Thyroid gland (tissue), 4 donors: Measurements from ENCODE around the gene SLC47A2.

ENCODE experiments used
- POLR2A ChIP-seq, 2 donors: fragments of 450-650 bp; IDR thresholded peaks; one replicate each; pipeline ENCODE4 v1.6.1; 2017; ENCODE audit warnings: antibody characterized with exemption in 2 of 2, mild to moderate bottlenecking in 2 of 2, moderate library complexity in 1 of 2
- TF ChIP-seq, protein P1 (sequence below), 6 experiments: fragments of 200-600 bp in 3 of 6; fragments of 450-650 bp in 3 of 6; sonication (generic) in 3 of 6; IDR thresholded peaks; one replicate each; pipeline ENCODE4 v1.5.1; 2016 to 2019; ENCODE audit warnings: antibody characterized with exemption in 6 of 6, mild to moderate bottlenecking in 2 of 6, inconsistent platforms in 1 of 6, moderate library complexity in 1 of 6

DNA sequence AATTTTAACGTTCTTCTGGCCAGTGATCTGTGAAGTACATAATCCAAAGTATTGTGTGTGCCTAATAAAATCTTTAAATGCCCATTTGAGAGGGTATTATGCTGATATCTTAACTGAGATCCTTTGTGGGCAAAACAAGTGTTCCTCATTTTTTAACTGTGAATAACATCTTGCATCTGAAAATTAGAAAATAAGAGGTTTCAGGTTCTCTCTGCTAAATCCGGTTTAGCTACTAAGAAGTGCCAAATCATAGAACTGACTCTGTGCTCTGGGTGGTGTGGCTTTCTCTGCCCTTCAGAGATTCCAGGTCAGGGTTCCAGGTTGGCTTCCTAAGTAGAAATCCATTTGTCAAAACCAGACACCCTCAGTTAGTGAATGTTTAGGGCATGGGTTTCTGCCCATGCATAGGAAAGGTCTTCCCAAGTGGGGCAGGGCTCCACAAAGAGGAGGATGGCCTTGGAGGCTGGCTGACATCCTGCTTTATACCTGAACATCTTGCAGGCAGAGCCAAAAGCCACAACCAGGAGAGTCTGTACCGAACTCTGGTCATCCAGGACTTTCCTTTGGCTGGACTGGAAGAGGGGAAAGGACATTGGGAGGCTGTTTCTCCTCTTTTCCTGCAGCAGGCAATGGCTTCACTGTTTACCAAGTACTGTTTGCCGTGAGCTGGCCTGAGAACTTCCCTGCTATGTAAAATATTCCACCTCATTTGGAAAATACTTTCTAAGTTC is 59.4 kb downstream of the SLC47A2 start:
- TF ChIP-seq, protein P1, sequence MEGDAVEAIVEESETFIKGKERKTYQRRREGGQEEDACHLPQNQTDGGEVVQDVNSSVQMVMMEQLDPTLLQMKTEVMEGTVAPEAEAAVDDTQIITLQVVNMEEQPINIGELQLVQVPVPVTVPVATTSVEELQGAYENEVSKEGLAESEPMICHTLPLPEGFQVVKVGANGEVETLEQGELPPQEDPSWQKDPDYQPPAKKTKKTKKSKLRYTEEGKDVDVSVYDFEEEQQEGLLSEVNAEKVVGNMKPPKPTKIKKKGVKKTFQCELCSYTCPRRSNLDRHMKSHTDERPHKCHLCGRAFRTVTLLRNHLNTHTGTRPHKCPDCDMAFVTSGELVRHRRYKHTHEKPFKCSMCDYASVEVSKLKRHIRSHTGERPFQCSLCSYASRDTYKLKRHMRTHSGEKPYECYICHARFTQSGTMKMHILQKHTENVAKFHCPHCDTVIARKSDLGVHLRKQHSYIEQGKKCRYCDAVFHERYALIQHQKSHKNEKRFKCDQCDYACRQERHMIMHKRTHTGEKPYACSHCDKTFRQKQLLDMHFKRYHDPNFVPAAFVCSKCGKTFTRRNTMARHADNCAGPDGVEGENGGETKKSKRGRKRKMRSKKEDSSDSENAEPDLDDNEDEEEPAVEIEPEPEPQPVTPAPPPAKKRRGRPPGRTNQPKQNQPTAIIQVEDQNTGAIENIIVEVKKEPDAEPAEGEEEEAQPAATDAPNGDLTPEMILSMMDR (IDR thresholded peaks at IDR 0.05): no peak
- no peak for TF ChIP-seq POLR2A (IDR thresholded peaks at IDR 0.05)
